ENCODE data around the gene SLC16A7.

SLC16A7 gene

GRCh38 chr12:59808317-59808910, 212.6 kb downstream of the SLC16A7 start:
- H3K4me1 ChIP-seq (ENCODE audit: insufficient read depth, low read length): no peaks in the 10 kb centered on the region
- H3K9me3 ChIP-seq (ENCODE audit: low read length): no peaks in the 10 kb centered on the region
- H3K4me3 ChIP-seq (ENCODE audit: low read length): no peak overlapping the region
- H3K27me3 ChIP-seq (ENCODE audit: insufficient read depth, low read length): no peaks in the 10 kb centered on the region
- H2AFZ ChIP-seq (ENCODE audit: low read depth, low read length): no peak overlapping the region
- H3K36me3 ChIP-seq (ENCODE audit: insufficient read depth, low read length): no peaks in the 10 kb centered on the region

- no peak overlapping the region for H3K4me3 ChIP-seq (ENCODE audit: low read length)
- H3K4me1 ChIP-seq (ENCODE audit: insufficient read depth, low read length): no peaks in the 10 kb centered on the region
- H3K27me3 ChIP-seq (ENCODE audit: insufficient read depth, low read length): no peaks in the 10 kb centered on the region
- no peaks in the 10 kb centered on the region for H3K9me3 ChIP-seq (ENCODE audit: low read length)
- H3K36me3 ChIP-seq (ENCODE audit: insufficient read depth, low read length): no peaks in the 10 kb centered on the region
- H2AFZ ChIP-seq (ENCODE audit: low read depth, low read length): no peak overlapping the region
Observed at GRCh38 chr12:59811991-59812390, 216.2 kb downstream of the SLC16A7 start.

- H2AFZ ChIP-seq (ENCODE audit: low read depth, low read length): no peak overlapping the region
- no peaks in the 10 kb centered on the region for H3K36me3 ChIP-seq (ENCODE audit: insufficient read depth, low read length)
- no peaks in the 10 kb centered on the region for H3K27me3 ChIP-seq (ENCODE audit: insufficient read depth, low read length)
- no peaks in the 10 kb centered on the region for H3K9me3 ChIP-seq (ENCODE audit: low read length)
- no peaks in the 10 kb centered on the region for H3K4me1 ChIP-seq (ENCODE audit: insufficient read depth, low read length)
- no peak overlapping the region for H3K4me3 ChIP-seq (ENCODE audit: low read length)
Observed at GRCh38 chr12:59812716-59813115, 216.9 kb downstream of the SLC16A7 start.

- no peak overlapping the region for H2AFZ ChIP-seq (ENCODE audit: low read depth, low read length)
- no peaks in the 10 kb centered on the region for H3K27me3 ChIP-seq (ENCODE audit: insufficient read depth, low read length)
- no peaks in the 10 kb centered on the region for H3K36me3 ChIP-seq (ENCODE audit: insufficient read depth, low read length)
- H3K9me3 ChIP-seq (ENCODE audit: low read length): no peaks in the 10 kb centered on the region
- no peaks in the 10 kb centered on the region for H3K4me1 ChIP-seq (ENCODE audit: insufficient read depth, low read length)
- no peak overlapping the region for H3K4me3 ChIP-seq (ENCODE audit: low read length)
Observed at GRCh38 chr12:59820594-59821011, 224.8 kb downstream of the SLC16A7 start.

- H3K9me3 ChIP-seq (ENCODE audit: low read length): no peaks in the 10 kb centered on the region
- no peak overlapping the region for H3K4me3 ChIP-seq (ENCODE audit: low read length)
- no peaks in the 10 kb centered on the region for H3K4me1 ChIP-seq (ENCODE audit: insufficient read depth, low read length)
- H2AFZ ChIP-seq (ENCODE audit: low read depth, low read length): no peak overlapping the region
- H3K27me3 ChIP-seq (ENCODE audit: insufficient read depth, low read length): no peaks in the 10 kb centered on the region
- H3K36me3 ChIP-seq (ENCODE audit: insufficient read depth, low read length): no peaks in the 10 kb centered on the region
Observed at GRCh38 chr12:59823567-59823966, 227.7 kb downstream of the SLC16A7 start.

GRCh38 chr12:59827767-59828166, 231.9 kb downstream of the SLC16A7 start:
- no peaks in the 10 kb centered on the region for H3K9me3 ChIP-seq (ENCODE audit: low read length)
- no peaks in the 10 kb centered on the region for H3K4me1 ChIP-seq (ENCODE audit: insufficient read depth, low read length)
- H2AFZ ChIP-seq (ENCODE audit: low read depth, low read length): no peak overlapping the region
- H3K4me3 ChIP-seq (ENCODE audit: low read length): no peak overlapping the region
- no peaks in the 10 kb centered on the region for H3K27me3 ChIP-seq (ENCODE audit: insufficient read depth, low read length)
- no peaks in the 10 kb centered on the region for H3K36me3 ChIP-seq (ENCODE audit: insufficient read depth, low read length)

- H3K9me3 ChIP-seq (ENCODE audit: low read length): no peaks in the 10 kb centered on the region
- no peak overlapping the region for H3K4me3 ChIP-seq (ENCODE audit: low read length)
- no peaks in the 10 kb centered on the region for H3K36me3 ChIP-seq (ENCODE audit: insufficient read depth, low read length)
- no peaks in the 10 kb centered on the region for H3K4me1 ChIP-seq (ENCODE audit: insufficient read depth, low read length)
- H2AFZ ChIP-seq (ENCODE audit: low read depth, low read length): no peak overlapping the region
- no peaks in the 10 kb centered on the region for H3K27me3 ChIP-seq (ENCODE audit: insufficient read depth, low read length)
Observed at GRCh38 chr12:59828521-59828920, 232.7 kb downstream of the SLC16A7 start.

GRCh38 chr12:59833408-59833807, 237.6 kb downstream of the SLC16A7 start:
- no peak overlapping the region for H2AFZ ChIP-seq (ENCODE audit: low read depth, low read length)
- no peaks in the 10 kb centered on the region for H3K27me3 ChIP-seq (ENCODE audit: insufficient read depth, low read length)
- H3K36me3 ChIP-seq (ENCODE audit: insufficient read depth, low read length): no peaks in the 10 kb centered on the region
- H3K9me3 ChIP-seq (ENCODE audit: low read length): no peaks in the 10 kb centered on the region
- no peaks in the 10 kb centered on the region for H3K4me1 ChIP-seq (ENCODE audit: insufficient read depth, low read length)
- H3K4me3 ChIP-seq (ENCODE audit: low read length): no peak overlapping the region

- no peak overlapping the region for H2AFZ ChIP-seq (ENCODE audit: low read depth, low read length)
- no peaks in the 10 kb centered on the region for H3K4me1 ChIP-seq (ENCODE audit: insufficient read depth, low read length)
- no peaks in the 10 kb centered on the region for H3K27me3 ChIP-seq (ENCODE audit: insufficient read depth, low read length)
- H3K4me3 ChIP-seq (ENCODE audit: low read length): no peak overlapping the region
- no peaks in the 10 kb centered on the region for H3K36me3 ChIP-seq (ENCODE audit: insufficient read depth, low read length)
- H3K9me3 ChIP-seq (ENCODE audit: low read length): no peaks in the 10 kb centered on the region
Observed at GRCh38 chr12:59834659-59835474, 239.0 kb downstream of the SLC16A7 start.
